Testis (tissue), 2 donors: ENCODE results near the gene TMEM164.

Experiments
- POLR2A ChIP-seq: fragments of 450-650 bp; IDR thresholded peaks from one replicate; pipeline ENCODE4 v1.6.1; 2017; ENCODE audit warnings: antibody characterized with exemption, mild to moderate bottlenecking, moderate library complexity
- TF ChIP-seq, protein P1 (sequence below), 3 experiments: fragments of 450-650 bp in 2 of 3; fragments of 200-600 bp in 1 of 3; sonication (generic) in 1 of 3; IDR thresholded peaks; one replicate each; pipeline ENCODE4 v1.5.1; 2016 to 2019; ENCODE audit warnings: antibody characterized with exemption in 3 of 3, mild to moderate bottlenecking in 2 of 3, moderate library complexity in 1 of 3

- TF ChIP-seq, protein P1, sequence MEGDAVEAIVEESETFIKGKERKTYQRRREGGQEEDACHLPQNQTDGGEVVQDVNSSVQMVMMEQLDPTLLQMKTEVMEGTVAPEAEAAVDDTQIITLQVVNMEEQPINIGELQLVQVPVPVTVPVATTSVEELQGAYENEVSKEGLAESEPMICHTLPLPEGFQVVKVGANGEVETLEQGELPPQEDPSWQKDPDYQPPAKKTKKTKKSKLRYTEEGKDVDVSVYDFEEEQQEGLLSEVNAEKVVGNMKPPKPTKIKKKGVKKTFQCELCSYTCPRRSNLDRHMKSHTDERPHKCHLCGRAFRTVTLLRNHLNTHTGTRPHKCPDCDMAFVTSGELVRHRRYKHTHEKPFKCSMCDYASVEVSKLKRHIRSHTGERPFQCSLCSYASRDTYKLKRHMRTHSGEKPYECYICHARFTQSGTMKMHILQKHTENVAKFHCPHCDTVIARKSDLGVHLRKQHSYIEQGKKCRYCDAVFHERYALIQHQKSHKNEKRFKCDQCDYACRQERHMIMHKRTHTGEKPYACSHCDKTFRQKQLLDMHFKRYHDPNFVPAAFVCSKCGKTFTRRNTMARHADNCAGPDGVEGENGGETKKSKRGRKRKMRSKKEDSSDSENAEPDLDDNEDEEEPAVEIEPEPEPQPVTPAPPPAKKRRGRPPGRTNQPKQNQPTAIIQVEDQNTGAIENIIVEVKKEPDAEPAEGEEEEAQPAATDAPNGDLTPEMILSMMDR (IDR thresholded peaks at IDR 0.05) = no peak
- no peak for TF ChIP-seq POLR2A
These were observed 113.4 kb downstream of the TMEM164 start for GRCh38 chrX:110116066-110116980.
